HTR-8/SVneo (cell line): ENCODE results near the gene KIF1C.
A peak's percentile ranks its signal among the peaks of the same experiment; 100 is the strongest.

Source experiments
- DNase-seq: peaks from one replicate; pipeline ENCODE4 v3.0.0; 2011; ENCODE audit warnings: low spot score, mixed read lengths; ENCODE audit not compliant: insufficient read length
- FAIRE-seq: peaks from 2 replicates; lab custom pipeline; 2011; peaks lifted over from hg19 to GRCh38; lab: Jason Lieb, UNC

The KIF1C gene

DNA sequence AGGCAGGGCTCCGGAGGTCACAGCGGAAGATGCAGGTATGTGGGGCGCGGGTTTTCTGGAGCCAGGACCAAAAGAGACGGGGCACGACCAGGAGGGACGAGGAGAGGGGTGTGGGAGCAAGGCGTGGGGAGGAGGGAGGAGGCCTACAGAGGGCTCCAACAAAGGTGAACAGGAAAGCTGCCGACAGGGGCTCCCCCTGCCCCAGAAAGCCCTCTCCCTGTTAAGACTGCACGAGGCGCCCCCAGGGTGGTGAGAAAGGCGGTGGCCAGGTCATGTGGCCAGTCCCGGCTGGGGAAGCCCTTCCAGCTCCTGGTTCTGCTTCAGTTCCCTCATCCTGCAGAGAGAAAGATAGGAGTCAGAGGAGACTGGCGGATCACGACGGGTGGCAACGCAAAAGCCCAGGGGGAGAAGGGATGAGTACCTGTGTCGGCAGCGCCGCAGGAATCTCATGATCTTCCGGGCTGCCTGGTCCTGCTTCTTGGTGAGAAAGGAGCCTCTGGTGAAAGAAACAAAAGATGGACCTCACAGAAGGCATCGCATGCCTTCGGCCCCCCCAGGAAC, 29.2 kb upstream of the KIF1C start:
- no peak for FAIRE-seq
- DNase-seq, result no peak

DNA sequence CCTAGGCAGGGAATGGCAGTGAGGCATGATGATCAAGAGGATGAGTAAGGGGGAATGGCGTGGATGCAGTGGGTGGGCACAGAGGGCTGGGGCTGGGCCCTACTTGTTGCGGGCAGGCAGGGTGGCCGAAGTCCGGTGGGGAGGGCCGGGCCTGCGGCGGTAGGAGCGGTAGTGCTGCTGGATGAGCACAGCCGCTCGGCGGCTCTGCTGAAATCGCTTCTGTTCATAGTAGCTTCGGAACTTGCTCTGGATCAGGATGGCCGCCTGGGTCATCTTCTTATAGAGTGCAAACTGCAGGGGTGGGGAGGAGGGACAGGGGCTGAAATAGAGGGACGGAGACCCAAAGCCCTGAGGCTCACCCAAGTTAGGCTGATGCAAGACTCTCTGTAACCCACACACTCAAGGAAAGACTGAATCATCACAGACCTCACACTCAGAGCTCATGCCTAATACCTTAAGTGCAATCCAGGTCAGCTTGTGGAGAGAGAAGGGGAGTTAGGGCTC, 28.7 kb upstream of the KIF1C start:
- no peak for FAIRE-seq
- DNase-seq, result no peak

DNA sequence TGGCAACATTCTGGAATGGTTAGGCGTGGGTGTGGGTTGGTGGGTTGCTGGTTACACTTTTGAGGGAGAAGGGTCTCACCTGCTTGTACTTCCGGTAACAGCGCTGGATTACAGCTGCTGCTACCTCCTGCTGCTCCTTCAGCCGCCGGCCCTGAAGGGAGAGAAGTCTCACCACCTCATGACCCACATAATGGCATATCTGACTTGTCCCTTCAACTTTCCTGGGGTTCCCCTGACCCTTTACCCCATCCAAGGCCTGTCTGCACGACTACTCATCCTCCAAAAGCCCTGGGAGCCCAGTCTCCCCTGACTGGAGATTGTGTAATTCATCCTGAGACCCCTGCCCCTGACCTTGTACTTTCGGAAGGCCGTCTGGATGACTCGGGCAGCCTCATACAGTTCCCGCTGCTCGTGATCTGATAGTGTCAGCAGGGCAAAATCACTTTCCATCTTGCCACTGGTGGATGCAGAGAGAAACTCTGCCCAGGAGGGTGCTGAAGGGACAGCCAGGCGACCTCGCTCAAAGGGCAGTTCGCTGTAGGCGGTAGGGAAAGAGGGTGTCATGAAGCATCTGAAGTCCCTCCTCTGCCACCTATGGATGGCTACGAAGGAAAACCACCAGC, 28.1 kb upstream of the KIF1C start:
- FAIRE-seq (no peak), DNase-seq (no peak)

GRCh38 chr17:4970273-4970672, 27.5 kb upstream of the KIF1C start:
- FAIRE-seq (no peak), DNase-seq (no peak)

DNA sequence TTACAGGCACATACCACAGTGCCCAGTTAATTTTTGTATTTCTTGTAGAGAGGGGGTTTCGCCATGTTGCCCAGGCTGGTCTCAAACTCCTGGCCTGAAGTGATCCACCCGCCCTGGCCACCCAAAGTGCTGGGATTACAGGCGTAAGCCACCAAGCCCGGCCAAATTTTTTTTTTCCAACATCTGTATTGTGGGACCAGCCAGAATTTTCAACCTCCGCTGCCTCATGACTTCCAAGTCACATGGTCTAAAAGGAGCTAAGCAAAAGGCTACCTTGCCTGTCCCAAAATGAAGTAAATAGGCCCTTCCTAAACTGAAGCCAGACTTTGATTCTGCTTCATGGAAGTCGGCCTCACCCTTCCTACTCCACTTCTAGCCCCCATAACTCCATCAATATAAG, 25.9 kb upstream of the KIF1C start:
- no peak for DNase-seq
- no peak for FAIRE-seq

- no peak for DNase-seq
- no peak for FAIRE-seq
Measured at GRCh38 chr17:4972322-4972721, 25.4 kb upstream of the KIF1C start.

- DNase-seq, result no peak
- no peak for FAIRE-seq
Measured at GRCh38 chr17:4972752-4973151, 25.0 kb upstream of the KIF1C start.

DNA sequence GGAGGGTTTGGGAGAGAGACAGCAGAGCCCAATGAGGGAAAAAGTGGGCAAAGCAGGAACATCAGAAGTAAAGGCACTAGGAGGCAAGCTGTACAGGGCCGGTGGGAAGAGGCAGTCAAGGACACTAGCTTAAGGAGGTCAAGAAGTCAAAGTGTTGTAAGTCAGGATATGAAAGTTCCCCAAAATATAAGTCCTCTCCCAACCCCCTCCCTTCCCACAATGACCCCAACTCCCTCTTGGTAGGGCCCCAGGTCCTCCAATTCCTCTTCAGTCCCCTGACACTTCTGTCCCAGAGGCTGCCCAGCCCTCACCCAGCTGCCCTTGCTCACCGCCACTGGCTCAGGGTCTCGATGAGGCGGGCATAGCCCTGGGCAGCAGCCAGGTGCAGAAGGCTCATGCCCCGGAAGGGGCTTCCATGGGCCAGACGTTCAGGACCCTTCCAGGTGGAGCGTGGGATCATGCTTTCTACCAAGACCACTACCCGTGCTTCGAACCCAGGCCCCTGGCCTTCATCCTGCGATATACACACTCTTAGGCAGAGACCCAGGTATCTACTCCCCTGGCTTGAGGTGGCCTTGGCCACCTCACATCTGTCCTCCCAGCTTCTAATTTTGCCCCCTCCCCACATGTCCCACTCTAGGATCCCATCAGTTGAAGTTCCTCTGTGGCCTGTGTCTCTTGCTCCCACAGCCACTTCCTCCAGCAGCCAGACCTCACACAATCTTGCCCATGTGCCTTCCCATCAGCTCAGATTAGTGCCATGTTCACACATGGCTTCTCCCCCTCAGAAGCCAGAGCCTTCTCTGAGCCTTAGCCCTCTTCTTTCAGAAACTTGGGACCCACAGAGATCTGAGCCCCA, 24.3 kb upstream of the KIF1C start:
- DNase-seq (no peak), FAIRE-seq (no peak)

DNA sequence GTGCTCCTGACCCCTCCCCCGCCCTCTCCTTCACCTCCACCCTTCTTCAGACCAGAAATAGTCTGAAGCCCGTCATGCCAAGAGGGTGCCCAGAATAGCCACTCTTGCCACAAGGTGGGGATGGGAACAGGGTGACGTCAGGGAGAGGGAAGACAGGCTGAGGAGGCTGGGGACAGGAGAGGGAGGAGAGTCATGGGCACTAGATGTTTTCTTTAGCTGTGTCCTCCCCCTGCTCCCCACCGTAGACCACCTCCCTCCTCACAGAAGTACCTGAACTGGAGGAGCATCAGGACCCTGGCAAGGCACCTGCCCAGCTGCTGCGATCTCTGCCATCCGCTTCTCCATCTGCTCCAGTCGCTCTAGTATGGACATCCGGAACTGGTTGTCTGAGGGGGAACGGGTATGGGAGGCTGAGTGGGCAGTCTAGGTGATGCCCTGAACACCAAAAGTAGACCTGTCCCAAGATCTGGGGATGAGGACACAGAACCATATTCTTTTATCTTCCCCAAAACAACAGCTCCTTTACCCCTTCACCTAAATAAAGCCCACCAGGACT, 23.6 kb upstream of the KIF1C start:
- FAIRE-seq, result no peak

GRCh38 chr17:4978726-4979125, 19.0 kb upstream of the KIF1C start:
- no peak for DNase-seq
- no peak for FAIRE-seq

More for the DNA sequence above, 23.6 kb upstream of the KIF1C start:
- DNase-seq, result no peak

- FAIRE-seq, result peak; percentile 31
- DNase-seq, result peak; percentile 62
Measured at GRCh38 chr17:4980644-4981216, 17.0 kb upstream of the KIF1C start.

GRCh38 chr17:4982305-4982704, 15.4 kb upstream of the KIF1C start:
- FAIRE-seq (no peak), DNase-seq (no peak)

GRCh38 chr17:4986403-4986802, 11.3 kb upstream of the KIF1C start:
- DNase-seq (no peak), FAIRE-seq (no peak)

DNA sequence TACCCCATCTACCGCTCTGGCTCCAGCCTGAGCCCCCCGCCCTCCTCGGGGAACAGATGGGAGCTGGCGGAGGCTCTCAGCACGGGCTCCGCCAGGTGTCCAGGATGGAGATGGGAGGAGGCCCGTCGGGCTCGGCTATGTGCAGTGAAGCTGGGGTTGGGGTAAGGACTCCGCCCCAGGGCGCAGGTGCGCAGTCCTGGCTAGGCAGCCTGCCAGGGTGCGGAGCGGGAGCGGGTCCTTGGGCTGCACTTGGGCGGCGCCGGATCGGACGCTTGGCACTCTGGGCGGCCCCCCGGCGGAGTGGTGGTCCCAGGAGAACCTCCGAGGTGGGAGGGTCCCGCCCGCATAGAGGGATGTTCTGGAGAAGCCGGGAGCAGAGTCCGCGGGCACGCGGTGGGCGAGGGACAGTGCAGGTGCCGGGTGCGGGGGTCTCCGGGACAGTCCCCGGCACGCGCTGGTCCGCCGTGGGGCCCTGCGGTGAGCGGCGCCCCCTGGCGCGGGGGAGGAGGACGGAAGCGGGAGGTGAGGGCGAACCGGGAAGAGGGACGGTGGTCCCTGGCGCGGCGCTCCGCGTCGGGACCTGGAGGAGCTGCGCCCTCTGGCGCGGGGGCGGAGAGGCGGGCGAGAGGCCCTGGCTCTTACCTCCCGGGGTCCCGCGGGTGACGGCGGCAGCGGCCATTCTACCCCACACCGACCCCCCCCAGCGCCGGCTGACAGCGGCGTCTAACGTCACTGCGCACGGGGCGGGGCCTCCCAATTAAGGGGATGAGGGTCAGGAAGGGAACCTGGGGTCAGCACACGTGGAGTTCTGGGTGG, 10.6 kb upstream of the KIF1C start, which contains the start of gene CAMTA2:
CAMTA2 (minus strand) TSS at position 725 of the 816 bp plus-strand sequence. CDS start 1,453 bp downstream, outside the sequence.
- peak; percentile 85 for DNase-seq
- FAIRE-seq, result peak; percentile 89

GRCh38 chr17:4987767-4988567, 9.8 kb upstream of the KIF1C start:
- DNase-seq (no peak), FAIRE-seq (no peak)

GRCh38 chr17:4994081-4994595, 3.6 kb upstream of the KIF1C start:
- FAIRE-seq (no peak), DNase-seq (no peak)

GRCh38 chr17:4998027-4998731, 429 bp downstream of the KIF1C start:
- FAIRE-seq (peak; percentile 65), DNase-seq (no peak)
